ENCODE data around the gene AKAP17A.
"Not testable (repeated sequence)": the region's sequence is repeated elsewhere in the genome, so short reads cannot be mapped to it uniquely, and the experiment has no call there.

Gene AKAP17A

GRCh38 chrX:1591102-1591862 is at the start of gene AKAP17A:
AKAP17A (plus strand) TSS chrX:1591604; CDS start chrX:1593463, 1,859 bp downstream.
- DNase-seq = peak; percentile 97 to 98

GRCh38 chrX:1542994-1543725 is 48.2 kb upstream of the AKAP17A start:
- DNase-seq = no peak

GRCh38 chrX:1545776-1546408 is 45.5 kb upstream of the AKAP17A start:
- DNase-seq = no peak

GRCh38 chrX:1546691-1547251 is 44.6 kb upstream of the AKAP17A start:
- no peak for DNase-seq

- no peak for DNase-seq
Measured at GRCh38 chrX:1551959-1552546, 39.4 kb upstream of the AKAP17A start.

- DNase-seq = peak; percentile 35 to 41
Measured at GRCh38 chrX:1554469-1555210, 36.8 kb upstream of the AKAP17A start.

- no peak for DNase-seq
Measured at GRCh38 chrX:1555370-1555769, 36.0 kb upstream of the AKAP17A start.

GRCh38 chrX:1557442-1557841 is 34.0 kb upstream of the AKAP17A start:
- DNase-seq = not testable (repeated sequence)

- DNase-seq = no peak
Measured at GRCh38 chrX:1558761-1559468, 32.5 kb upstream of the AKAP17A start.

- DNase-seq = no peak
Measured at GRCh38 chrX:1561164-1561563, 30.2 kb upstream of the AKAP17A start.

GRCh38 chrX:1564077-1564476 is 27.3 kb upstream of the AKAP17A start:
- DNase-seq = not testable (repeated sequence)

GRCh38 chrX:1564750-1565683 is 26.4 kb upstream of the AKAP17A start:
- no peak for DNase-seq

- not testable (repeated sequence) for DNase-seq
Measured at GRCh38 chrX:1574181-1574580, 17.2 kb upstream of the AKAP17A start.

- no peak for DNase-seq
Measured at GRCh38 chrX:1576201-1576992, 15.0 kb upstream of the AKAP17A start.

GRCh38 chrX:1577845-1578244 is 13.6 kb upstream of the AKAP17A start:
- no peak for DNase-seq

- DNase-seq = no peak
Measured at GRCh38 chrX:1578511-1579173, 12.8 kb upstream of the AKAP17A start.

- peak; percentile 69 to 70 for DNase-seq
Measured at GRCh38 chrX:1581132-1581531, 10.3 kb upstream of the AKAP17A start.

- DNase-seq = peak; percentile 55 to 56
Measured at GRCh38 chrX:1582686-1583437, 8.5 kb upstream of the AKAP17A start.

Measured in activated CD4-positive, alpha-beta T cell treated with anti-CD3 and anti-CD28 coated beads, Interleukin-2, amount 50 U/mL, for 4 hours (primary cell).